CD14-positive monocyte (primary cell): ENCODE results near the gene C1orf74. TPM values are rescaled to one million over a fixed set of nuclear protein-coding genes. Genes with fewer than 3 reads are reported as not detected.

Experiments
- DNase-seq, 3 donors: peaks; one replicate each; pipeline ENCODE4 v3.0.0-alpha.2; 2011 to 2022
- H2AFZ ChIP-seq: 2 replicates; pipeline ENCODE4 v1.6.0; 2012; ENCODE audit warnings: mild to moderate bottlenecking, low read depth, low read length, inconsistent platforms; ENCODE audit not compliant: insufficient read depth, poor library complexity, severe bottlenecking
- H3K27ac ChIP-seq, 2 donors: 1 replicate in 1 of 2; 2 replicates in 1 of 2; pipeline ENCODE4 v1.5.1; 2012 to 2013; ENCODE audit warnings: low read length in 2 of 2, control low read depth in 1 of 2, inconsistent platforms in 1 of 2, low read depth in 1 of 2, mild to moderate bottlenecking in 1 of 2
- H3K27me3 ChIP-seq, 2 donors: one replicate each; pipeline versions ENCODE4 v1.6.0 to v1.6.1; 2011 to 2013; ENCODE audit warnings: low read length in 2 of 2; ENCODE audit not compliant: control insufficient read depth in 2 of 2, insufficient read depth in 2 of 2
- H3K36me3 ChIP-seq, 2 donors: replicated peaks in 1 of 2; 1 replicate in 1 of 2; 2 replicates in 1 of 2; pipeline versions ENCODE4 v1.5.1 to v1.6.1; 2012 to 2013; ENCODE audit warnings: low read length in 2 of 2, control low read depth in 1 of 2, inconsistent platforms in 1 of 2, mild to moderate bottlenecking in 1 of 2; ENCODE audit not compliant: insufficient read depth in 2 of 2, control insufficient read depth in 1 of 2
- H3K4me1 ChIP-seq, 2 donors: 1 replicate in 1 of 2; 2 replicates in 1 of 2; pipeline versions ENCODE4 v1.5.1 to v1.6.1; 2012 to 2013; ENCODE audit warnings: low read length in 2 of 2, control low read depth in 1 of 2, inconsistent platforms in 1 of 2, mild to moderate bottlenecking in 1 of 2, moderate library complexity in 1 of 2; ENCODE audit not compliant: insufficient read depth in 2 of 2, control insufficient read depth in 1 of 2
- H3K4me2 ChIP-seq: replicated peaks from 2 replicates; pipeline ENCODE3; 2012; ENCODE audit warnings: low read length, moderate library complexity, mild to moderate bottlenecking; ENCODE audit not compliant: poor library complexity, severe bottlenecking; ENCODE audit errors: extremely low read depth
- H3K4me3 ChIP-seq, 3 experiments: fragments of 200-600 bp in 1 of 3; sonication (generic) in 1 of 3; replicated peaks in 1 of 3; 1 replicate in 2 of 3; 2 replicates in 1 of 3; pipeline ENCODE4 v1.5.1; 2011 to 2013; ENCODE audit warnings: low read length in 3 of 3, mild to moderate bottlenecking in 3 of 3, control low read depth in 2 of 3, low read depth in 2 of 3, inconsistent platforms in 1 of 3, moderate library complexity in 1 of 3
- H3K79me2 ChIP-seq: 2 replicates; pipeline ENCODE4 v1.6.0; 2012; ENCODE audit warnings: mild to moderate bottlenecking, control low read depth, inconsistent platforms, low read length, moderate library complexity; ENCODE audit not compliant: insufficient read depth
- H3K9ac ChIP-seq: 2 replicates; pipeline ENCODE4 v1.6.0; 2017; ENCODE audit warnings: low read length, mild to moderate bottlenecking; ENCODE audit not compliant: insufficient read depth, poor library complexity, severe bottlenecking
- H3K9me3 ChIP-seq, 2 donors: replicated peaks in 1 of 2; 1 replicate in 1 of 2; 2 replicates in 1 of 2; pipeline versions ENCODE4 v1.5.1 to v1.6.1; 2012 to 2013; ENCODE audit warnings: low read length in 2 of 2, control low read depth in 1 of 2; ENCODE audit not compliant: control insufficient read depth in 1 of 2, insufficient read depth in 1 of 2
- H4K20me1 ChIP-seq: 2 replicates; pipeline ENCODE4 v1.6.0; 2012; ENCODE audit warnings: mild to moderate bottlenecking, low read length, control low read depth, moderate library complexity; ENCODE audit not compliant: insufficient read depth
- H3K27ac Mint-ChIP-seq, 7 donors: one replicate each; pipeline ENCODE4 v1.8.0; 2020; ENCODE audit warnings: mild to moderate bottlenecking in 7 of 7, mixed read lengths in 7 of 7, moderate library complexity in 6 of 7, inconsistent platforms in 2 of 7
- H3K27me3 Mint-ChIP-seq, 3 donors: one replicate each; pipeline ENCODE4 v1.8.0; 2021 to 2022; ENCODE audit warnings: low read depth in 3 of 3, mild to moderate bottlenecking in 3 of 3, mixed read lengths in 3 of 3, moderate library complexity in 3 of 3, inconsistent platforms in 1 of 3
- H3K36me3 Mint-ChIP-seq, 2 donors: one replicate each; pipeline ENCODE4 v1.8.0; 2020; ENCODE audit warnings: mixed read lengths in 2 of 2, inconsistent platforms in 1 of 2, mild to moderate bottlenecking in 1 of 2
- H3K4me1 Mint-ChIP-seq: one replicate; pipeline ENCODE4 v1.8.0; 2020; ENCODE audit warnings: mild to moderate bottlenecking, mixed read lengths
- H3K4me3 Mint-ChIP-seq, 2 donors: one replicate each; pipeline ENCODE4 v1.8.0; 2020; ENCODE audit warnings: mild to moderate bottlenecking in 2 of 2, mixed read lengths in 2 of 2, moderate library complexity in 1 of 2
- H3K9me3 Mint-ChIP-seq, 7 donors: one replicate each; pipeline ENCODE4 v1.8.0; 2020 to 2022; ENCODE audit warnings: mixed read lengths in 7 of 7, mild to moderate bottlenecking in 6 of 7, moderate library complexity in 6 of 7, inconsistent platforms in 2 of 7
- CTCF ChIP-seq: fragments of 200-600 bp; IDR thresholded peaks from one replicate; pipeline ENCODE4 v1.8.0; 2022; ENCODE audit warnings: antibody characterized with exemption, mild to moderate bottlenecking
- WGBS: methylation state at CpG from one replicate; pipeline ENCODE4 v1.1.5; 2013; ENCODE audit warnings: missing lambda C conversion rate; ENCODE audit not compliant: insufficient coverage; 5-methylcytosine and 5-hydroxymethylcytosine counted together
- intact Hi-C, 2 donors: fragments of 100-400 bp; cut with micrococcal nuclease; formaldehyde crosslinking; loops; one replicate each; pipeline versions ENCODE4 v1.15.0 to v1.15.1; 2023
- polyA plus RNA-seq, 3 donors: library from polyadenylated mRNA; depleted of rRNA in 1 of 3; unstranded in 2 of 3; stranded (reverse) in 1 of 3; fragments of 300-500 nt in 2 of 3; fragments of >200 nt in 1 of 3; fragmentation: Illumina TruSeq in 2 of 3; gene quantifications; 1 replicate in 2 of 3; 2 replicates in 1 of 3; pipeline ENCODE4 v1.2.3, GENCODE V29; 2012 to 2021

The C1orf74 gene
- polyA plus RNA-seq, 3 donors: 0.07 to 0.47 (median 0.19) TPM

- no peak for TF ChIP-seq CTCF
- intact Hi-C loops: loop anchor here (5.0 to 10.0 kb wide), 2 partner anchors 40 to 48 kb away; partner anchors contain the start of gene HSD11B1 (in 1 of the 2)
- WGBS: 50% methylated on average over 1 of the region's 8 CpGs
- Histone ChIP-seq H2AFZ (no peak overlapping the region), H3K9me3 (no peaks in the 10 kb centered on the region), H3K4me1 (peaks cover 4 to 5% of the 10 kb centered on the region in 2 donors), H3K27ac (no peak overlapping the region), H3K27me3 (no peaks in the 10 kb centered on the region), H4K20me1 (no peaks in the 10 kb centered on the region), H3K36me3 (no peaks in the 10 kb centered on the region), H3K9ac (no peak overlapping the region), H3K4me2 (no peak overlapping the region), H3K79me2 (no peaks in the 10 kb centered on the region), H3K4me3 (no peak overlapping the region)
- H3K27ac Mint-ChIP-seq: no peak overlapping the region
- H3K27me3 Mint-ChIP-seq: peaks cover 0 to 6% (median 2%) of the 10 kb centered on the region in 3 donors
- H3K4me1 Mint-ChIP-seq: peaks cover 4% of the 10 kb centered on the region
- H3K4me3 Mint-ChIP-seq: no peak overlapping the region
- no peak for DNase-seq
- no peaks in the 10 kb centered on the region for H3K9me3 Mint-ChIP-seq
- no peaks in the 10 kb centered on the region for H3K36me3 Mint-ChIP-seq
These were observed 41.8 kb downstream of the C1orf74 start for GRCh38 chr1:209742409-209743144.

GRCh38 chr1:209741889-209742288 is 42.5 kb downstream of the C1orf74 start:
- intact Hi-C loops: loop anchor here (5.0 to 10.0 kb wide), 2 partner anchors 40 to 47 kb away; partner anchors contain the start of gene HSD11B1 (in 1 of the 2)
- Histone ChIP-seq H3K27ac (no peak overlapping the region), H3K9ac (no peak overlapping the region), H3K79me2 (no peaks in the 10 kb centered on the region), H3K9me3 (no peaks in the 10 kb centered on the region), H2AFZ (no peak overlapping the region), H3K4me2 (no peak overlapping the region), H3K4me1 (no peaks in the 10 kb centered on the region), H4K20me1 (no peaks in the 10 kb centered on the region), H3K27me3 (no peaks in the 10 kb centered on the region), H3K4me3 (no peak overlapping the region), H3K36me3 (no peaks in the 10 kb centered on the region)
- H3K4me3 Mint-ChIP-seq: peak overlapping the region in 1 of 2 donors; percentile 5
- DNase-seq: no peak
- no peaks in the 10 kb centered on the region for H3K9me3 Mint-ChIP-seq
- peaks cover 0 to 6% (median 2%) of the 10 kb centered on the region in 3 donors for H3K27me3 Mint-ChIP-seq
- H3K36me3 Mint-ChIP-seq: no peaks in the 10 kb centered on the region
- WGBS: 75% methylated on average over 1 of the region's 2 CpGs
- H3K4me1 Mint-ChIP-seq: peaks cover under 1% of the 10 kb centered on the region
- TF ChIP-seq CTCF: no peak
- no peak overlapping the region for H3K27ac Mint-ChIP-seq
